A549 (cell line): ENCODE measurements around the gene ATG4A. TPM values are rescaled to one million over a fixed set of nuclear protein-coding genes. Genes with fewer than 3 reads are reported as not detected.

Source experiments
- ATAC-seq, 2 experiments: fragments of 200-7000 bp in 1 of 2; fragments of >200 bp in 1 of 2; cut with Nextera tagmentation in 1 of 2; cut with Tn5 transposase in 1 of 2; 3 replicates each; pipeline versions ENCODE4 v1.8.0 to v1.9.1; 2018 to 2020; ENCODE audit warnings: mild to moderate bottlenecking in 1 of 2, moderate library complexity in 1 of 2
- CTCF ChIA-PET: fragments of 300-600 bp; sonication (Branson Sonifier 250); formaldehyde crosslinking; extraction: SDS; loops from one replicate; lab custom pipeline; 2021; ENCODE audit warnings: antibody characterized with exemption, inconsistent platforms; lab: Yijun Ruan, JAX
- POLR2A ChIA-PET: fragments of 350-600 bp; formaldehyde crosslinking; extraction: SDS; loops from one replicate; lab custom pipeline; 2021; ENCODE audit warnings: antibody characterized with exemption, inconsistent platforms; lab: Yijun Ruan, JAX
- DNase-seq, 2 experiments: peaks; one replicate each; pipeline versions ENCODE4 v3.0.0 to v3.0.0-alpha.2; 2011 to 2016; ENCODE audit warnings: low read depth in 1 of 2, low spot score in 1 of 2
- FAIRE-seq: peaks from 2 replicates; lab custom pipeline; 2011; peaks lifted over from hg19 to GRCh38; lab: Jason Lieb, UNC
- H3K27ac ChIP-seq, 2 experiments: fragments of >200 bp; sonication (Bioruptor Twin); formaldehyde crosslinking; 3 replicates each; pipeline ENCODE4 v1.5.1; 2016 to 2017
- H3K4me1 ChIP-seq: fragments of >200 bp; sonication (Bioruptor Twin); formaldehyde crosslinking; 3 replicates; pipeline ENCODE4 v1.6.1; 2016
- H3K4me2 ChIP-seq: fragments of >200 bp; sonication (Bioruptor Twin); formaldehyde crosslinking; 3 replicates; pipeline ENCODE4 v1.6.1; 2016
- H3K4me3 ChIP-seq: fragments of >200 bp; sonication (Bioruptor Twin); formaldehyde crosslinking; 3 replicates; pipeline ENCODE4 v1.5.1; 2016
- H3K9me3 ChIP-seq: fragments of >200 bp; sonication (Bioruptor Twin); formaldehyde crosslinking; 3 replicates; pipeline ENCODE4 v1.6.1; 2016
- CBX8 ChIP-seq: fragments of 200-600 bp; sonication (generic); IDR thresholded peaks from 2 replicates; pipeline ENCODE4 v1.6.1; 2016
- CHD2 ChIP-seq: fragments of 150-350 bp; IDR thresholded peaks from 2 replicates; pipeline ENCODE4 v1.6.1; 2014; ENCODE audit warnings: low read length; ENCODE audit not compliant: partially characterized antibody
- EHF ChIP-seq: fragments of 250-450 bp; sonication (Bioruptor Pico); IDR thresholded peaks from 2 replicates; pipeline ENCODE4 v1.5.0; 2020; ENCODE audit warnings: mild to moderate bottlenecking
- ESRRA ChIP-seq: fragments of 150-350 bp; IDR thresholded peaks from 2 replicates; pipeline ENCODE4 v1.6.1; 2014; ENCODE audit warnings: mild to moderate bottlenecking, low read length, borderline replicate concordance
- FOSB ChIP-seq: fragments of 250-450 bp; sonication (Bioruptor Pico); IDR thresholded peaks from 2 replicates; pipeline ENCODE4 v1.5.0; 2020; ENCODE audit warnings: mild to moderate bottlenecking, moderate library complexity
- FOSL2 ChIP-seq, 2 experiments: fragments of 450-650 bp in 1 of 2; fragments of >200 bp in 1 of 2; sonication (Bioruptor Twin) in 1 of 2; formaldehyde crosslinking; IDR thresholded peaks; 2 replicates each; pipeline versions ENCODE4 v1.5.0 to v1.6.1; 2016 to 2020; ENCODE audit warnings: mild to moderate bottlenecking in 1 of 2, moderate library complexity in 1 of 2
- FOXS1 ChIP-seq: fragments of 250-450 bp; sonication (Bioruptor Pico); IDR thresholded peaks from 2 replicates; pipeline ENCODE4 v1.5.0; 2020; ENCODE audit warnings: mild to moderate bottlenecking, moderate library complexity
- HOXA7 ChIP-seq: fragments of 250-450 bp; sonication (Bioruptor Pico); IDR thresholded peaks from 2 replicates; pipeline ENCODE4 v1.5.0; 2020; ENCODE audit warnings: mild to moderate bottlenecking, moderate library complexity
- HOXB13 ChIP-seq: fragments of 250-450 bp; sonication (Bioruptor Pico); IDR thresholded peaks from 2 replicates; pipeline ENCODE4 v1.5.0; 2020; ENCODE audit warnings: low read depth, mild to moderate bottlenecking, moderate library complexity
- JUN ChIP-seq, 2 experiments: fragments of >200 bp; sonication (Bioruptor Twin); formaldehyde crosslinking; IDR thresholded peaks; 2 replicates in 1 of 2; 3 replicates in 1 of 2; pipeline ENCODE4 v1.6.1; 2016 to 2017
- JUNB ChIP-seq: fragments of >200 bp; sonication (Bioruptor Twin); formaldehyde crosslinking; IDR thresholded peaks from 2 replicates; pipeline ENCODE4 v1.6.1; 2016
- MAFK ChIP-seq: fragments of 450-650 bp; IDR thresholded peaks from 2 replicates; pipeline ENCODE4 v1.6.1; 2014; ENCODE audit not compliant: partially characterized antibody
- NPAS2 ChIP-seq: fragments of 250-450 bp; sonication (Bioruptor Pico); IDR thresholded peaks from 2 replicates; pipeline ENCODE4 v1.8.0; 2022; ENCODE audit warnings: mild to moderate bottlenecking, moderate library complexity, borderline replicate concordance
- PHF8 ChIP-seq: fragments of 200-600 bp; sonication (generic); IDR thresholded peaks from 2 replicates; pipeline ENCODE4 v1.6.1; 2016; ENCODE audit warnings: low read depth, mild to moderate bottlenecking, antibody characterized with exemption, moderate library complexity, borderline replicate concordance
- POLR2A ChIP-seq: IDR thresholded peaks from 2 replicates; pipeline ENCODE4 v1.6.1; 2012; ENCODE audit warnings: mild to moderate bottlenecking, low read length
- RAD21 ChIP-seq, 2 experiments: fragments of >200 bp in 1 of 2; sonication (Bioruptor Twin) in 1 of 2; formaldehyde crosslinking in 1 of 2; IDR thresholded peaks in 1 of 2; conservative IDR thresholded peaks in 1 of 2; 2 replicates in 1 of 2; 3 replicates in 1 of 2; pipeline ENCODE4 v1.6.1; 2012 to 2018; ENCODE audit warnings: inconsistent platforms in 1 of 2
- SMC3 ChIP-seq: fragments of >200 bp; sonication (Bioruptor Twin); formaldehyde crosslinking; IDR thresholded peaks from 3 replicates; pipeline ENCODE4 v1.6.1; 2018; ENCODE audit warnings: inconsistent platforms
- ZNF302 ChIP-seq: fragments of 250-450 bp; sonication (Bioruptor Pico); IDR thresholded peaks from 2 replicates; pipeline ENCODE4 v1.9.0; 2021; ENCODE audit warnings: inconsistent platforms, mild to moderate bottlenecking, moderate library complexity
- WGBS: methylation state at CpG from one replicate; pipeline ENCODE4 v1.1.6; 2017; ENCODE audit errors: missing lambda C conversion rate; 5-methylcytosine and 5-hydroxymethylcytosine counted together
- polyA plus RNA-seq, 4 experiments: library from polyadenylated mRNA; depleted of rRNA in 3 of 4; stranded (reverse); fragments of >200 nt; fragmentation: RNase III in 1 of 4; extraction: RNeasy Plus Mini Kit Qiagen cat#74134 plus additional on column Dnase treatment in 1 of 4; gene quantifications; 2 replicates in 3 of 4; 3 replicates in 1 of 4; pipeline ENCODE4 v1.2.3, GENCODE V29; 2011 to 2017
- TF ChIP-seq, protein P1 (sequence below): fragments of 150-350 bp; IDR thresholded peaks from 2 replicates; pipeline ENCODE4 v1.6.1; 2014; ENCODE audit warnings: low read depth, mild to moderate bottlenecking, low read length
- TF ChIP-seq, protein P2 (sequence below): fragments of >200 bp; sonication (Bioruptor Twin); formaldehyde crosslinking; IDR thresholded peaks from 3 replicates; pipeline ENCODE4 v1.5.1; 2016
- TF ChIP-seq, protein P3 (sequence below): fragments of >200 bp; sonication (Bioruptor Twin); formaldehyde crosslinking; IDR thresholded peaks from 2 replicates; pipeline ENCODE4 v1.6.1; 2016
- TF ChIP-seq, protein P4 (sequence below): IDR thresholded peaks from 2 replicates; pipeline ENCODE4 v1.6.1; 2012
- TF ChIP-seq, protein P5 (sequence below): fragments of 250-450 bp; sonication (Bioruptor Pico); IDR thresholded peaks from 2 replicates; pipeline ENCODE4 v1.5.0; 2021; ENCODE audit warnings: mild to moderate bottlenecking, moderate library complexity, borderline replicate concordance

ATG4A gene
- polyA plus RNA-seq, 2 of the 4 experiments (the other 2 are of a cell fraction) = 6.7 to 14.3 TPM

DNA sequence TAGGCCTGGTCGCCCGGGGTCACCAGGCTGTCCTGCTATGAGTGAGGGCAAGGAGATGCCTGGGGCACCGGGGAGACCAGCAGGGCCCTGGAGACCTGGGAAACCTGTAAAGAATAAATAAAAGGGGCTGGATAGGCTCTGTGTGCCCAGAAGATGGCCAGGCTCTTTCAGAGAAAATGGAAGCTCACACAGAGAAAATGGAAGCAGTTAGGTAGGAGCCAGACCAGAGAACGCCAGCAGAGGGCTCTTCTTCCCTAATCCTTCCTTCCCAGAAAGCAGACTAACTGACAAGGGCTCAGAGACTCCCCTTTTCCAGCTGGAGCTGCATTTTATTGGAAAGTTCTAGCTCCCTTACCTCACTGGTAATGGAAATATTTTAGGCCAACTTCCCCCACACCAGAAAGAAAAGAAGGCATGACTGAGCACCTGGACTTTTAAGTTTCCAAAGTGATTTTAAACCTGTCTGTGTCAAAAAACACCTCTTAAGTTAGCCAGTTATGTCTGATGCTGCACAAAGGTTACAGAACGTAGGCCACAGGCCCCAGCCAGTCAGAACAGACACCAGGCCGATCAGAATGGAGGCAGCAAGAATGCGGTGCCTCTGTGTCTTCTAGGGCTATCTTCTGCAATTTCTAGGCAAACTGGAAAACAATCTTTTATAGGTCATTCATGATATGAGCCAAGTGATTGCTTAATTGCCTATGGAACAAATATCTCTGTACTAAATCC, 74.0 kb downstream of the ATG4A start:
- H3K4me1 ChIP-seq = peaks cover 19% of the 10 kb centered on the region
- TF ChIP-seq NPAS2 (CRISPR knock-in tag) (no peak), SMC3 (peak; percentile 49; the same call in 2 of the 3 replicates), RAD21 (conservative IDR thresholded peaks at IDR 0.05 in 1 of 2, IDR thresholded peaks at IDR 0.05 in 1 of 2) (peak; percentile 42 to 48; a peak in 4 of 5 replicates)
- TF ChIP-seq, protein P1, sequence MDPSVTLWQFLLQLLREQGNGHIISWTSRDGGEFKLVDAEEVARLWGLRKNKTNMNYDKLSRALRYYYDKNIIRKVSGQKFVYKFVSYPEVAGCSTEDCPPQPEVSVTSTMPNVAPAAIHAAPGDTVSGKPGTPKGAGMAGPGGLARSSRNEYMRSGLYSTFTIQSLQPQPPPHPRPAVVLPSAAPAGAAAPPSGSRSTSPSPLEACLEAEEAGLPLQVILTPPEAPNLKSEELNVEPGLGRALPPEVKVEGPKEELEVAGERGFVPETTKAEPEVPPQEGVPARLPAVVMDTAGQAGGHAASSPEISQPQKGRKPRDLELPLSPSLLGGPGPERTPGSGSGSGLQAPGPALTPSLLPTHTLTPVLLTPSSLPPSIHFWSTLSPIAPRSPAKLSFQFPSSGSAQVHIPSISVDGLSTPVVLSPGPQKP = no peak
- TF ChIP-seq, protein P2, sequence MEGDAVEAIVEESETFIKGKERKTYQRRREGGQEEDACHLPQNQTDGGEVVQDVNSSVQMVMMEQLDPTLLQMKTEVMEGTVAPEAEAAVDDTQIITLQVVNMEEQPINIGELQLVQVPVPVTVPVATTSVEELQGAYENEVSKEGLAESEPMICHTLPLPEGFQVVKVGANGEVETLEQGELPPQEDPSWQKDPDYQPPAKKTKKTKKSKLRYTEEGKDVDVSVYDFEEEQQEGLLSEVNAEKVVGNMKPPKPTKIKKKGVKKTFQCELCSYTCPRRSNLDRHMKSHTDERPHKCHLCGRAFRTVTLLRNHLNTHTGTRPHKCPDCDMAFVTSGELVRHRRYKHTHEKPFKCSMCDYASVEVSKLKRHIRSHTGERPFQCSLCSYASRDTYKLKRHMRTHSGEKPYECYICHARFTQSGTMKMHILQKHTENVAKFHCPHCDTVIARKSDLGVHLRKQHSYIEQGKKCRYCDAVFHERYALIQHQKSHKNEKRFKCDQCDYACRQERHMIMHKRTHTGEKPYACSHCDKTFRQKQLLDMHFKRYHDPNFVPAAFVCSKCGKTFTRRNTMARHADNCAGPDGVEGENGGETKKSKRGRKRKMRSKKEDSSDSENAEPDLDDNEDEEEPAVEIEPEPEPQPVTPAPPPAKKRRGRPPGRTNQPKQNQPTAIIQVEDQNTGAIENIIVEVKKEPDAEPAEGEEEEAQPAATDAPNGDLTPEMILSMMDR = peak; percentile 45
- peak overlapping the region in 1 of 2 experiments; percentile 16; a peak in 2 of 6 replicates for H3K27ac ChIP-seq
- FAIRE-seq = peak; percentile 39
- no peak overlapping the region for H3K4me2 ChIP-seq
- WGBS = 60% methylated on average over 5 of the region's 7 CpGs
- ChIA-PET POLR2A (no interaction called here), CTCF (interaction anchor here (0.5 to 1.9 kb wide), 5 partner anchors 14 to 1219 kb away, joined by 3 to 5 read pairs (median 3); no protein-coding TSS in a partner anchor)
- peak; percentile 38 to 54 for DNase-seq
- H3K9me3 ChIP-seq = no peaks in the 10 kb centered on the region
- no peak overlapping the region for H3K4me3 ChIP-seq
- peak; percentile 89 to 94; a peak in 5 of 6 replicates for ATAC-seq

DNA sequence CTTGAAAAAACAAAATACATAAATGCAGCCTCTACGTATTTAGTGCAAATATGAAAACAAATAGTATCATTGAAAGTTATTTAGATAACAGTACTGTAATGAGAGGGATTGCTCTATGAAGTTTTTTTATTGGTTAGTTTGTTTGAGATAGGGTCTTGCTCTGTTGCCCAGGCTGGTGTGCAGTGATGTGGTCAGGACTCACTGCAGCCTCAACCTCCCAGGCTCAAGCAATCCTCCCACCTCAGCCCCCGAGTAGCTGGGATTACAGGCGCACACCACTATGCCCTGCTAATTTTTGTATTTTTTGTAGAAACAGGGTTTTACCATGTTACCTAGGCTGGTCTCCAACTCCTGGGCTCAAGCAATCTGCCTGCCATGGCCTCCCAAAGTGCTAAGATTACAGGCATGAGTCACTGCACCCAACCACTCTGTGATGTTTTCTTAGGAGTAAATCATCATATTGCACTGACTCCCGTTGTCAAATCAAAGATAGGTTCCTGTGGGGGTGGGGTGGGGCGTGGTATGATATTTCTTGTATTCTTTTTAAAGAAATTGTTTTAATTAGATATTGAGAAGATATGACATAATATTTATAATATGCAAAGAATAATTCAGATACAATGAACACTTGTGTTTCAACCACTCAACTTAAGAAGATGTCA, 75.8 kb downstream of the ATG4A start:
- Histone ChIP-seq H3K27ac (0 out of 6 replicates have a peak overlapping the region, but pooled peaks of 1 of the 2 experiments have one; percentile 61), H3K4me2 (peak overlapping the region; percentile 67), H3K9me3 (no peaks in the 10 kb centered on the region), H3K4me1 (peaks cover 19% of the 10 kb centered on the region), H3K4me3 (no peak overlapping the region)
- ChIA-PET POLR2A (no interaction called here), CTCF (no interaction called here)
- WGBS = 45% methylated on average over 5 of the region's 5 CpGs
- TF ChIP-seq, protein P3, sequence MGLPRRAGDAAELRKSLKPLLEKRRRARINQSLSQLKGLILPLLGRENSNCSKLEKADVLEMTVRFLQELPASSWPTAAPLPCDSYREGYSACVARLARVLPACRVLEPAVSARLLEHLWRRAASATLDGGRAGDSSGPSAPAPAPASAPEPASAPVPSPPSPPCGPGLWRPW = no peak
- TF ChIP-seq ESRRA (no peak), JUN (IDR thresholded peaks at IDR 0.05) (no peak), JUNB (0 out of 2 replicates have a peak, but pooled peaks have one; percentile 27), FOSL2 (IDR thresholded peaks at IDR 0.05) (0 out of 2 replicates have a peak, but pooled peaks have one; percentile 7), FOSL2 (CRISPR knock-in tag; IDR thresholded peaks at IDR 0.05) (peak; percentile 65), CHD2 (no peak), FOSB (CRISPR knock-in tag) (no peak)
- no peak for FAIRE-seq
- peak; percentile 13 to 63 for DNase-seq
- peak; percentile 77 to 82; a peak in 5 of 6 replicates for ATAC-seq

DNA sequence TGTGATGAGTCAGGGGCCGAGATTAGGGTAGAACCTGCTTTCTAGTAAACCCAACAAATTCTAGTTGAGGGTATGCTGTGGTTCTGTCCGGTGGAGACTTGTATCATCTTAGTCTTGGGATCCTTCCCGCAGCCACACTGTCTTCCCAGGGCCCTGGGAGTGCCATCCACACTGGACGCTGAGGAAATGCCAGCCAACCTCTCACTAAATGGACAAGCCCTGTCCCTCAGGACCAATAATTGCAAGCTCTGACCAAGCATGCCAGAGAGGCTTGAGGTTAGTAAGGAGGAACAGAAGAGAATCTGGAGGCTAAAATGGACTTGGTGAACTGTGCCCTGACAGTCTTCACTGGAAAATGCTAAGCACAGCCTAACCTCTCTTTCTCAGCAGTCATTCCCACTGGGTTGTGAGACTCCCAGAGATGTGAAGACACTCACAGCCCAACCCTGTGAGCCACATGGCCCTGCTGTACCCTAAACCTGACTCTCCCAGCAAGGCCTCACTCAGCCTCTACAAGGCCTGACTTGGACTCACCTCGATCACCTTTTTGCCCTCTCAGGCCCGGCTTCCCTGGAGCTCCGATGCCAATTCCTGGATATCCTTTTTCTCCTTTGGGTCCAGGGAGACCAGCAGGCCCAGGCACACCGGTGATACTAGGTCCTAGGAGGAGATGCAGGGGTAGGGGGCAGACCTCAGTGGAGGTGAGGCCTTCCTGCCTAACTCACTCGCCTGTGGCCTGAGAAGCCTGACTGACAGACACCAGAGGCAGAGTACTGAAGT, 77.6 kb downstream of the ATG4A start:
- CTCF ChIA-PET = no interaction called here
- POLR2A ChIA-PET = no interaction called here
- no peak for ATAC-seq
- FAIRE-seq = no peak
- Histone ChIP-seq H3K4me2 (no peak overlapping the region), H3K4me3 (no peak overlapping the region), H3K4me1 (peaks cover 19% of the 10 kb centered on the region), H3K9me3 (no peaks in the 10 kb centered on the region), H3K27ac (no peak overlapping the region)
- no peak for DNase-seq
- 95% methylated on average over 8 of the region's 9 CpGs for WGBS
- TF ChIP-seq NPAS2 (CRISPR knock-in tag) (no peak), FOXS1 (CRISPR knock-in tag) (no peak), MAFK (no peak), CBX8 (no peak), HOXB13 (CRISPR knock-in tag) (no peak), HOXA7 (CRISPR knock-in tag) (no peak), EHF (CRISPR knock-in tag) (no peak), PHF8 (no peak), SMC3 (no peak), ZNF302 (CRISPR knock-in tag) (no peak), POLR2A (no peak)
- TF ChIP-seq, protein P3 = no peak
- TF ChIP-seq, protein P4, sequence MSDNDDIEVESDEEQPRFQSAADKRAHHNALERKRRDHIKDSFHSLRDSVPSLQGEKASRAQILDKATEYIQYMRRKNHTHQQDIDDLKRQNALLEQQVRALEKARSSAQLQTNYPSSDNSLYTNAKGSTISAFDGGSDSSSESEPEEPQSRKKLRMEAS = no peak
- TF ChIP-seq, protein P5, sequence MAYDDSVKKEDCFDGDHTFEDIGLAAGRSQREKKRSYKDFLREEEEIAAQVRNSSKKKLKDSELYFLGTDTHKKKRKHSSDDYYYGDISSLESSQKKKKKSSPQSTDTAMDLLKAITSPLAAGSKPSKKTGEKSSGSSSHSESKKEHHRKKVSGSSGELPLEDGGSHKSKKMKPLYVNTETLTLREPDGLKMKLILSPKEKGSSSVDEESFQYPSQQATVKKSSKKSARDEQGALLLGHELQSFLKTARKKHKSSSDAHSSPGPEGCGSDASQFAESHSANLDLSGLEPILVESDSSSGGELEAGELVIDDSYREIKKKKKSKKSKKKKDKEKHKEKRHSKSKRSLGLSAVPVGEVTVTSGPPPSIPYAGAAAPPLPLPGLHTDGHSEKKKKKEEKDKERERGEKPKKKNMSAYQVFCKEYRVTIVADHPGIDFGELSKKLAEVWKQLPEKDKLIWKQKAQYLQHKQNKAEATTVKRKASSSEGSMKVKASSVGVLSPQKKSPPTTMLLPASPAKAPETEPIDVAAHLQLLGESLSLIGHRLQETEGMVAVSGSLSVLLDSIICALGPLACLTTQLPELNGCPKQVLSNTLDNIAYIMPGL (CRISPR knock-in tag) = no peak
